Esophagus (tissue), 2 donors: Measurements from ENCODE around the gene LTC4S. TPM values are rescaled to one million over a fixed set of nuclear protein-coding genes. Genes with fewer than 3 reads are reported as not detected.

Experiments
- H3K27ac ChIP-seq, 2 donors: one replicate each; pipeline ENCODE4 v1.5.1; 2013; ENCODE audit warnings: low read depth in 2 of 2, mild to moderate bottlenecking in 2 of 2, inconsistent platforms in 1 of 2, low read length in 1 of 2, moderate library complexity in 1 of 2
- H3K27me3 ChIP-seq, 2 donors: one replicate each; pipeline ENCODE4 v1.6.1; 2013; ENCODE audit warnings: low read length in 2 of 2, control low read depth in 1 of 2, mild to moderate bottlenecking in 1 of 2; ENCODE audit not compliant: insufficient read depth in 2 of 2, control insufficient read depth in 1 of 2
- H3K36me3 ChIP-seq, 2 donors: one replicate each; pipeline ENCODE4 v1.6.1; 2013; ENCODE audit warnings: low read length in 1 of 2; ENCODE audit not compliant: control insufficient read depth in 2 of 2, insufficient read depth in 2 of 2
- H3K4me1 ChIP-seq, 2 donors: one replicate each; pipeline ENCODE4 v1.6.1; 2013; ENCODE audit warnings: low read length in 1 of 2; ENCODE audit not compliant: control insufficient read depth in 2 of 2, insufficient read depth in 2 of 2
- H3K4me3 ChIP-seq, 2 donors: one replicate each; pipeline ENCODE4 v1.5.1; 2013; ENCODE audit warnings: low read length in 2 of 2, mild to moderate bottlenecking in 2 of 2, low read depth in 1 of 2, moderate library complexity in 1 of 2
- H3K9me3 ChIP-seq, 2 donors: one replicate each; pipeline ENCODE4 v1.6.1; 2013; ENCODE audit warnings: mild to moderate bottlenecking in 2 of 2, low read depth in 1 of 2, low read length in 1 of 2, moderate library complexity in 1 of 2; ENCODE audit not compliant: control insufficient read depth in 2 of 2, insufficient read depth in 1 of 2
- WGBS, 2 donors: extraction: QIAGEN DNeasy Blood & Tissue Kit; methylation state at CpG; one replicate each; pipeline ENCODE4 v1.1.7; 2013; 5-methylcytosine and 5-hydroxymethylcytosine counted together
- polyA plus RNA-seq, 2 donors: library from polyadenylated mRNA; stranded (reverse); fragments of 200-250 nt; gene quantifications; one replicate each; pipeline ENCODE4 v1.2.3, GENCODE V29; 2013
- donor health status: healthy with polysubstance abuse.
- donor health status: Bipolar disorder and iron deficiency.

The LTC4S gene
- polyA plus RNA-seq, 2 donors: 3.0 to 6.5 TPM

DNA sequence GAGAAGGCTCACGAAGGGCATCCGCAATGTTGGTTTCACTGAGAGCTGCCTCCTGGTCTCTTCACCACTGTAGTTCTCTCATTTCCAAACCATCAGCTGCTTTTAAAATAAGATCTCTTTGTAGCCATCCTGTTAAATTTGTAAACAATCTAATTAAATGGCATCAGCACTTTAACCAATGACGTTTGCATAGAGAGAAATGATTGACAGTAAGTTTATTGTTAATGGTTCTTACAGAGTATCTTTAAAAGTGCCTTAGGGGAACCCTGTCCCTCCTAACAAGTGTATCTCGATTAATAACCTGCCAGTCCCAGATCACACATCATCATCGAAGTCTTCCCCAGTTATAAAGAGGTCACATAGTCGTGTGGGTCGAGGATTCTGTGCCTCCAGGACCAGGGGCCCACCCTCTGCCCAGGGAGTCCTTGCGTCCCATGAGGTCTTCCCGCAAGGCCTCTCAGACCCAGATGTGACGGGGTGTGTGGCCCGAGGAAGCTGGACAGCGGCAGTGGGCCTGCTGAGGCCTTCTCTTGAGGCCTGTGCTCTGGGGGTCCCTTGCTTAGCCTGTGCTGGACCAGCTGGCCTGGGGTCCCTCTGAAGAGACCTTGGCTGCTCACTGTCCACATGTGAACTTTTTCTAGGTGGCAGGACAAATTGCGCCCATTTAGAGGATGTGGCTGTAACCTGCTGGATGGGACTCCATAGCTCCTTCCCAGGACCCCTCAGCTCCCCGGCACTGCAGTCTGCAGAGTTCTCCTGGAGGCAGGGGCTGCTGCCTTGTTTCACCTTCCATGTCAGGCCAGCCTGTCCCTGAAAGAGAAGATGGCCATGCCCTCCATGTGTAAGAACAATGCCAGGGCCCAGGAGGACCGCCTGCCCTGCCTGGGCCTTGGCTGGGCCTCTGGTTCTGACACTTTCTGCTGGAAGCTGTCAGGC, 43.6 kb downstream of the LTC4S start:
- H3K27me3 ChIP-seq: no peaks in the 10 kb centered on the region
- 83 to 85% methylated on average over 15 of the region's 15 CpGs for WGBS, 2 donors
- H3K9me3 ChIP-seq: no peaks in the 10 kb centered on the region
- peaks cover 36 to 48% of the 10 kb centered on the region in 2 donors for H3K36me3 ChIP-seq
- H3K4me1 ChIP-seq: peaks cover 0 to 6% of the 10 kb centered on the region in 2 donors
- peak overlapping the region; percentile 27 to 30 for H3K27ac ChIP-seq
- no peak overlapping the region for H3K4me3 ChIP-seq

DNA sequence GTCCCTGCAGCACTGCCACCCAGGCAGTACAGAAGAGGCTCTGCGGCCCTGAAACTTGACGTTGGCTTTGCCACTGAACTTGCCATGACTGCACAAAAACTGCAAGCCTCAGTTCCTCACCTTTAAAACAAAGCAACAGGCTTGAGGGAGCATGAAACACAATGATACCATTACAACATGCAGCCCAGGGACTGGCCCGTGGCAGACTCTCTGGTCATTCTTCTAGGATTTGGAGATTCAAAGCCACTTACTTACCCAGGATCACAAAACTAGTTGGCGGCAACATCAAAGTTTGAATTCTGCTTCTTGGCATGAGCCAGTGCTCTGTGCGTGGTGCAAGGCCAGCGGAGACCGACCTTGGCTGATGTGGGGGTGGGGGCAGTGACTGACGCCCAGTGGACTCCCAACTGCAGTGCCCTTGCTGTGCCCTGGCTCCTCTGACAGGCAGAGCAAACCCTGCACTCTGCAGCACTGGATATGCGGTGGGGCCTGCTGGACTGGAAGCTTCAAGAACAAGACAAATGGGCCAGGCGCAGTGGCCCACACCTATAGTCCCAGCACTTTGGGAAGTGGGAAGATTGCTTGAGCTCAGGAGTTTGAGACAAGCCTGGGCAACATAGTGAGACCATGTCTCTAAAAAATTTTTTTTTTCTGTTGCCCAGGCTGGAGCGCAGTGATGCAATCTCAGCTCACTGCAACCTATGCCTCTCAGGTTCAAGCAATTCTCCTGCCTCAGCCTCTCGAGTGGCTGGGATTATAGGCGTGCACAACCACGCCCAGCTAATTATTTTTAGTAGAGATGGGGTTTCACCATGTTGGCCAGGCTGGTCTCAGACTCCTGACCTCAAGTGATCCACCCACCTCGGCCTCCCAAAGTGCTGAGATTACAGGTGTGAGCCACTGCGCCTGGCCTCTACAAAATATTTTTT, 45.8 kb downstream of the LTC4S start:
- H3K27me3 ChIP-seq: no peaks in the 10 kb centered on the region
- H3K27ac ChIP-seq: peak overlapping the region in 1 of 2 donors; percentile 35
- H3K4me3 ChIP-seq: no peak overlapping the region
- peaks cover 0 to 2% of the 10 kb centered on the region in 2 donors for H3K4me1 ChIP-seq
- WGBS, 2 donors: 73 to 77% methylated on average over 16 of the region's 16 CpGs
- H3K36me3 ChIP-seq: peaks cover 25 to 30% of the 10 kb centered on the region in 2 donors
- no peaks in the 10 kb centered on the region for H3K9me3 ChIP-seq

DNA sequence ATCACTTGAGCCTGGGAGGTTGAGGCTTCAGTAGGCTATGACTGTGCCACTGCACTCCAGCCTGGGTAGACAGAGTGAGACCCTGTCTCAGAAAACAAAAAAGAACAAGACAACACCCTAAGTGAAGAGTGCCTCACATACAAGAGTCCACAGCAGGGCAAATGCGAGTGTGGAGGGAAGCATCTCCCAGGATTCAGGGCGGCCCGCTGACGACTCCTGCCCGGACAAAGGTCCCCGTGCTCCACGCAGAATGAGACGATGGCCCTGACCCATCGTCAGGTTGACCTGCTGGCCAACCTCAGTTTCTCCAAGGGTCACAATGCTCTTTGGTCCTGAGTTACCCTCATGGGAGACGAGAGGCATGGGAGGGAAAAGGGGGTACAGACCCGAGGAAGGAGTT, 46.5 kb downstream of the LTC4S start:
- 90 to 91% methylated on average over 11 of the region's 11 CpGs for WGBS, 2 donors
- Histone ChIP-seq H3K27ac (no peak overlapping the region), H3K4me1 (peaks cover 0 to 2% of the 10 kb centered on the region in 2 donors), H3K27me3 (no peaks in the 10 kb centered on the region), H3K9me3 (no peaks in the 10 kb centered on the region), H3K4me3 (no peak overlapping the region), H3K36me3 (peaks cover 25 to 30% of the 10 kb centered on the region in 2 donors)

DNA sequence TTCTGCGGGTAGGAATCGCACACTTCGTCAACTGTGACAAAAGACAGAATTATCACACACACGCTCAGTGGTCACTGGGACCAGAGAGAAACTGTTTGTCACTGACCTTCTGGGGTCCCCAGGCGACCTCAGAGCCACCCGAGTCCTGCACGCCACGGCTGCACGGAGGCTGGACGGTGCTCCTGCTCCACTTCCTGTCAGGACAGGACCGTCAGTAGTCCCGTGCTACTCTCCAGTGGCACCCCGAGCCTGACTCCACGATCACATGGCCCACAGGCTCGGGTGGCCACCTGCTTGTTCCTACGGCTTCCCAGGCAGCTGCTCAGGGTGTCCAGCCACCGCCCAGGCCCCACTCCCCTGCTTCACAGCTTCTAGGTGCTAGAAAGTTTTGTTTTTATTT, 47.0 kb downstream of the LTC4S start:
- no peak overlapping the region for H3K27ac ChIP-seq
- 86 to 87% methylated on average over 17 of the region's 17 CpGs for WGBS, 2 donors
- H3K4me3 ChIP-seq: no peak overlapping the region
- peaks cover 0 to 2% of the 10 kb centered on the region in 2 donors for H3K4me1 ChIP-seq
- no peaks in the 10 kb centered on the region for H3K9me3 ChIP-seq
- no peaks in the 10 kb centered on the region for H3K27me3 ChIP-seq
- peaks cover 25 to 30% of the 10 kb centered on the region in 2 donors for H3K36me3 ChIP-seq

DNA sequence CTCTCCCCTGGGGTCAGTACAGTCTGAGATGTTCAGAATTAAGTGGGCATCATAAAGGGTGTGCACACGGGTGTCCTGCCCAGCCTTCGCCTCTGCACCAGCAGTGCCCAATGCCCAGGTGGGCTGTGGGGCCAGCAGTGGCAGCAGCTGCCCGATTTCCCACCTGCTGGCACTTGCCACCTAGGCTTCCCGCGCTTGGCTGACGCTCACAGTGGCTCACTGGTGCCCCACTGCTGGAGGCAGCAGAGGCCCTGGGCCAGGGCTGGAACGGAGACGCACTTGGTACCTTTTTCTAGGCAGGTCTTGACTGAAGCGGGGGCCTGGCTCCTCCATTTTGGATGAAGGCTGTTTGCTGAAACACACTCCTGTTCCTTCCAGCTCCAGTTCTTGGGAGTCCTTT, 47.8 kb downstream of the LTC4S start:
- peaks cover 18 to 23% of the 10 kb centered on the region in 2 donors for H3K36me3 ChIP-seq
- no peaks in the 10 kb centered on the region for H3K27me3 ChIP-seq
- H3K27ac ChIP-seq: no peak overlapping the region
- WGBS, 2 donors: 71 to 92% methylated on average over 9 of the region's 9 CpGs
- H3K4me3 ChIP-seq: no peak overlapping the region
- H3K9me3 ChIP-seq: no peaks in the 10 kb centered on the region
- H3K4me1 ChIP-seq: peaks cover 0 to 2% of the 10 kb centered on the region in 2 donors

Other genes with a start within 250 kb of the LTC4S start
- 10 to 100 TPM; 30.1 to 31.9 TPM for gene RUFY1, start 243.4 kb upstream of the LTC4S start, polyA plus RNA-seq
- gene HNRNPH1, start 170.3 kb upstream of the LTC4S start, polyA plus RNA-seq: 100 to 1,000 TPM; 156 to 247 TPM
- under 1 TPM; 0.05 to 0.12 TPM for gene CBY3, start 113.0 kb upstream of the LTC4S start, polyA plus RNA-seq
- 10 to 100 TPM; 68.4 to 87.5 TPM for gene CANX, start 95.0 kb upstream of the LTC4S start, polyA plus RNA-seq
- gene MAML1, start 61.2 kb upstream of the LTC4S start, polyA plus RNA-seq: 1 to 10 TPM; 7.1 to 7.9 TPM
- 10 to 100 TPM; 59.2 to 66.8 TPM for gene MGAT4B, start 12.9 kb downstream of the LTC4S start, polyA plus RNA-seq
- gene SQSTM1, start 26.9 kb downstream of the LTC4S start, polyA plus RNA-seq: 100 to 1,000 TPM in 1 of 2 donors, 10 to 100 TPM in 1; 94.8 to 111 TPM
- gene MRNIP, start 64.8 kb downstream of the LTC4S start, polyA plus RNA-seq: 10 to 100 TPM; 12.2 to 31.5 TPM
- gene TBC1D9B, start 113.9 kb downstream of the LTC4S start, polyA plus RNA-seq: 10 to 100 TPM; 44.8 to 69.5 TPM